ENCODE results near the gene SH3BP2. TPM values are rescaled to one million over a fixed set of nuclear protein-coding genes. Genes with fewer than 3 reads are reported as not detected.
A peak's percentile ranks its signal among the peaks of the same experiment; 100 is the strongest.

Gene SH3BP2
- 62.1 TPM for total RNA-seq

DNA sequence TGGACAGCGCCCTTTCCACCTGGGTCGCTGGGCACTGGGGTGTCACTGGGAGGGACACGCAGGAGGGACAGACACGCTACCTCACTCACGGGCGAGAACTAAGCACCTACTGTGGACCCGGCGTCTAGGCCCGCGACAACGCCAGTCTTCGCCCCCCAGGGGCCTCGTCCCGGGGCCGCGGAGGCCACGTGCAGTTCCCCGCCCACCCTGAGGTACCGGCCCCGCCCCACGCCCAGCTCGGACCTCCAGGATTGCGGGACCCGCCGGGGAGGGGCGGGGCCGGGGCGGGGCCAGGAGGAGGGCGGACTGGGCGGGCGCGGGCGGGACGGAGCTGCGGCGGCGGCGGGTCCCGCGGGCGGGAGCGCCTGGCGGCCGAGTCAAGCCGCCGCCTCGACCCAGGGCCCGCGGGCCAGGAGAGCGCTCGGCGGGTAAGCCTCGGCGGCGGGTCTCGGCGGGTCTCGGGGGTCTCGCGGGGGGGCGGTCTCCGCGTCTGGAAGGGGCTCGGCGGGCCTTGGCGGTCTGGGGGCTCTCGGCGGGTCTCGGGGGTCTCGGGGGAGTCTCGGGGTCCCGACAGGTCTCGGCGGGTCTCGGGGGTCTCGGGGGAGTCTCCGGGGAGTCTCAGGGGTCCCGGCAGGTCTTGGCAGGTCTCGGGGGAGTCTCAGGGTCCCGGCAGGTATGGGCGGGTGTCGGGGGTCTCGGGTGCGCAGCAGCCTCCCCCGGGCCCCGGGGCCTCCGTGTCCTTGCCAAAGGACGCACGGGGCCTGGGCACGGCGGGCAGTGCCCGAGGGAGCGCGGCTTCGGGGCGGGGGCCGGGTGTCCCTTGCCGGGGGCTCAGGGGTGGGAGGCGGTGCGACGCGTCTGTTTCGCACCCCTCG lies at the start of gene SH3BP2:
TSS of gene SH3BP2 (plus strand) at position 375 of the 875 bp plus-strand sequence. CDS start 27,533 bp downstream, outside the sequence.
- DNase-seq (ENCODE audit: low spot score): peak; percentile 68

GRCh38 chr4:2743518-2744445 lies 49.1 kb upstream of the SH3BP2 start:
- no peak for DNase-seq (ENCODE audit: low spot score)

DNA sequence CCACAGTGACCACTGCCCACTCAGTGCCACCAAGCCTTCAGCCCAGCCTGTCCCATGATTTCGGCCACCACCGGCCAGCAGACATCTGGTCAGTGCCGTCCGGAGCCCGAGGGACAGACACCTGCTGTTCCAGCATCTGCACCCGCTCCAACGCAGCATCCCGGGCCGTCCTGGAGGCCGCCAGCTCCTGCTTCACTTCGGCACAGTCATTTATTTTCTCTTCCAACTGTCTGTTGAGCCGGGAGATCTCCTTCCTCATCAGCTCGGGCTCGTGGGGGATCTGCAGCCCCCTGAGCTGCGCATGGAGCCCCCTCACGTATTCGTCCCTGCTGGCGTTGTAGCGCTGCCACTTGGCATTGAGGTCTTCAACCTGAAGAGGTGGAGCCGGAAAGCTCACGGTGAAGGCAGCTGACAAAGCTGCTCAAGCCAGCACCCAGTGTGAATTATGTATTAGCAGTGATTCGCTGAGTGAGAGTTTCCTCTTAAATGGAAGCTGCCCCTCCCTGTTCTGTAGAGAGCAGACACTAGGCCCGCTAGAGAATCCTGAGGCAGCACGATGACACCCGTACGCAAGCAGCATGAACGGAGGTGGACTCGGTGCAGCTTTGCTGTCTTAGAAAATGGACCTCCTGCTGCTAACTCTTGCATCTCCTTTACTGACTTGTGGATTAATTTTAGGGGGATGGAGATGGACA lies 48.2 kb upstream of the SH3BP2 start:
- no peak for DNase-seq (ENCODE audit: low spot score)

GRCh38 chr4:2745516-2745915 lies 47.4 kb upstream of the SH3BP2 start:
- no peak for DNase-seq (ENCODE audit: low spot score)

DNA sequence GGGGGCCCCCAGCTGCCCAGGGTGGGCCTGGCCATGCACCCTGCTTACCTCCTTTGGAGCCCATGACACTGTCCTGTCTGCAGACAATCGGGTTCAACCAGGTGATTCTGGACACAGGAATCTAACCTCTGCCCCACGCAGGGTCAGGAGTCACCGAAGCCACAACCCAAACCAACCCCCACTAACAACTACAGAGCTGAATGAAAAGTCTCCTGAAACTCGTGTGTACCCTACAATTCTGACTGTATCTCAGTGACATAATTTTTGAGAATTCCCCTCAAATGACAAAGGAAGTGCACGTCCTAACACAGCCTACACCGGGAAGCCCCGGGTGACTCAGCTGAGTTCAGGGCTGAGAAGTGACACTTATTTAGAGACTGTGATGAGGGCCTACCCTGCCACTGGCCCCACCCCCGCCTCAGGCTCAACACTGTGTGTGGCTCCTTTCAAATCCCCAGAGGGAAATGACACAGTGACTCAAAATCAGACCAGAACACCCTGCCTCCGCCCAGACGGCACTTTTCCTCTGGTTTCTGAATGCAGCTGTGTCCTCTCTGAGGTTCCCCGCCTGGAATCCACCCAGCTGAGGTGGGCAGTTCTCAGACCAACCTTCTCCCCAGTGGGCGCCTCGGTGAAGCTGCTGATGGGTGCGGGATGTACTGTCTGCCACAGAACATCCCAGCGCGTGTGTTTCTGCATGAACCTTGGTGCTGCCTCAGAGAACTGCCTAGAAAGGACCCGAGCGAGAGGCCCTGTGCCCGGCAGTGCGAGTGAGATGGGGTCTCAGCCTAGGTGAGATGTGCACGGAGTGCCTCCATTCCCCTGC lies 46.7 kb upstream of the SH3BP2 start:
- no peak for DNase-seq (ENCODE audit: low spot score)

GRCh38 chr4:2746891-2747695 lies 45.8 kb upstream of the SH3BP2 start:
- DNase-seq (ENCODE audit: low spot score): no peak

DNA sequence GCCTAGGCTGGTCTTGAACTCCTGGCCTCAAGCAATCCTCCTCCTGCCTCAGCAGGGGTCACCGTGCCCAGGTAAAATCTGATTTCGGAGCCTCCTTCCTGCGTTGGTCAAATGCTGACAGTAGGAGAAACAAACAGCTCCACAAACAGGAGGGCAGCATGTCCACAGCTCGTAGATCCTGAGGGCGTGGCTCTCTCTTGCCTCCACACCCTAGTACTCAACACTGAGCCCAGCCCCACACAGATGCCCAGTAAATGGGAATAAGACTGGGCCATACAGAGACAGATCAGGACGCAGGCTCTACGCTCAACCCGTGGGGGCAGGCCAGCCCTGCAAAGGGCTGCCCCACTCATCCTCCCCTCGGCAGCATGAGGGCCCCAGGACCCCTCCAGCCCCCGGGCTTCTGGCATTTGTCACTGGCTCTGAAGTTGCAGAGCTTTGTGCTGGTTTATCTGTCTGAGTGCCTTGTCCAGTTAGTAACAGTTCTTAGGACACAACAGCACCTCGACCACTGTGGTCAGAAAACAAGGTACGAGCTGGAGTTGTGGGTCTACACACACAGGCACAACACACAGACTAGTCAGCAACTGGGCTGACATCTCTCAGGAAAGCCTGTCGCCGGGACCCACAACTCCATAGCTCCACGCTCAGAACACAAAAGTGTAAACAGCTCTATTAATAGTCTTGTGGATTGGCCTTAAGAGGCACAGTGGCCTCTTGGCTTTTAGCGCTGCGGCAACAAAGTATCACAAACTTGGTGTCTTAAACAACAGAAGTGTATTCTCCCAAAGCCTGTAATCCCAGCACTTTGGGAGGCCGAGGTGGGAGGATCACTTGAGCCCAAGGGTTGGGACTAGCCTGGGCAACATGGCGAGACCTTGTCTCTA lies 41.9 kb upstream of the SH3BP2 start:
- DNase-seq (ENCODE audit: low spot score): no peak

GRCh38 chr4:2753436-2753835 lies 39.4 kb upstream of the SH3BP2 start:
- no peak for DNase-seq (ENCODE audit: low spot score)

DNA sequence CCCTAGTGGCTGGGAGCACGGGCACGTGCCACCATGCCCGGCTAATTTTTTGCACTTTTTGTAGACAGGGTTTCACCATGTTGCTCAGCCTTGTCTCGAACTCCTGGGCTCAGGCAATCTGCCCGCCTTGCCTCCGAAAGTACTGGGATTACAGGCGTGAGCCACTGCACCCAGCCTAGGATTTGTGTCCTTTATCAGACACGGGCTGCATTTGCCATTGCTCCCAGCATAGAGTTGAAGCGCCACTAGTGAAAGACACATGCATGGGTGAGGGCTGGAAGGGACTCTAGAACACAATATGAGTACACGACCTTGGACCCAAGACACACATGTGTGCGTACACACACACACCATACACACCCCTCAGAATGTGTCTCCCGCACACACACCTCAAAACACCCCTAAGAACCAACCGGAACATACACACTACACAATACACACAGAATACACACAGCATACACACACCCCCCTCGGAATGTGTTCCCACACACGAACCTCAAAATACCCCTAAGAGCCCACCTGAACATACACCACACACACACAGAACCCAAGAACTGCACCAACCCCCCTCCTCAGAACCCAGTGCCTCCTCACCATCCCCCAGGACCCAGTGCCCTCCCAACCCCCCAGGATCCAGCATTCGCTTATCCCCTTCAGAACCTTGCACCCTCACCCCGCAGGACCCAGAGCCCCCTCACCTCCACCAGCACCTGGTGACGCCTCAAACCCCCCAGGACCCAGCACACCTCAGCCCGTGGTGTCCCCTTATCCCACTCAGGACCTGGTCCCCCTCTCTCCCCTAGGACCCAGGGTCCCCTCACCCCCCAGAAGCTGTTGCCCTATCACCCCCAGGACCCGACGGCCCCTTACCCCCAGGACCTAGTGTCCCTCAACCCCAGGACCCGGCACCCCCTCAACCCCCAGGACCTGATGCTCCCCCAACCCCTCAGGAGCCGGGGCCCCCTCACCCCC lies 37.8 kb upstream of the SH3BP2 start:
- DNase-seq (ENCODE audit: low spot score): no peak

GRCh38 chr4:2755821-2756690 lies 36.8 kb upstream of the SH3BP2 start, which contains the start of gene TNIP2:
TSS of gene TNIP2 (minus strand) at chr4:2756336. CDS start at chr4:2756289, 47 bp downstream.
- peak; percentile 82 for DNase-seq (ENCODE audit: low spot score)

GRCh38 chr4:2756691-2757350 lies 36.1 kb upstream of the SH3BP2 start:
- DNase-seq (ENCODE audit: low spot score): no peak

DNA sequence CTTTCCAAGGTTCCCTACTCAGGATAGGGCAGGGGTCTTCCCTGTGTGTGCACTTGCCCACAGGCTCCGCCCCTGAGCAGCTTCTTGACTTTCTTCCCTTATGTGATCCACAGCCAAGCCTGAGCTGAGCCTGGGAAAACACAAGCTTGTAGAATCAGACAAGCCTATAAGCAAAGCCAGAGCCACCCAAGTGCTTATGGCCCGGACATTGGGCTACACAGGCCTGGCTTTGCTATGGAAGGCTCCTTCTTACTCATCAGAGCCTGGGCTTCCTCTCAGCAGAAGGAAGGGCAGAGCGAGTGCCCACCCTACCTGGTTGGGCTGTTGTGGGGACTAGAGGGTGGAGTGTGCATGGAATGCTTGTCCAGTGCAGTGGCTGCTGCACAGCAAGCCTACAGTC lies 35.5 kb upstream of the SH3BP2 start:
- no peak for DNase-seq (ENCODE audit: low spot score)

GRCh38 chr4:2761035-2761923 lies 31.6 kb upstream of the SH3BP2 start:
- peak; percentile 77 for DNase-seq (ENCODE audit: low spot score)

DNA sequence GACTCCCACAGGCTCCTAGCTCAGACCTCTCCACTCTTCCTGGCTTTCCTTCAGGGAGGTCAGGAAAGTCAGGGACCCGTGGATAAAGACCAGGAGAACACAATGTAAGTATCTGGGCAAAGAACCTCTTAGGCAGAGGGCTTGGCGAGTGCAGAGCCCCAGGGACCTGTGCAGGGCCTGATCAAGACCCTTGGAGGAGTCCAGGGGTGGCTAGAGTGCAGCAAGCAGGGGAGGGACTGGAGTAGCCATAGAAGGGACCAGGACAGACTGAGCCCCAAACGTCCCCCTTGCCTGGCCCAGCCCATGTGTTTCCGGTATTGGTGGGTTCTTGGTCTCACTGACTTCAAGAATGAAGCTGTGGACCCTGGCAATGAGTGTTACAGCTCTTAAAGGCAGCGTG lies 30.8 kb upstream of the SH3BP2 start:
- DNase-seq (ENCODE audit: low spot score): no peak

Data from mucosa of gallbladder (tissue), 1 donor.